ENCODE results near the gene ATP8B4.

The ATP8B4 gene

GRCh38 chr15:50042775-50043174 lies 76.3 kb downstream of the ATP8B4 start:
- no peaks in the 10 kb centered on the region for H3K27me3 ChIP-seq (ENCODE audit: insufficient read depth, poor library complexity, severe bottlenecking)
- H3K4me3 ChIP-seq (ENCODE audit: severe bottlenecking): no peak overlapping the region
- DNase-seq (ENCODE audit: low spot score) (no peak), ATAC-seq (ENCODE audit: low read depth) (no peak)
- peaks cover 10% of the 10 kb centered on the region for H3K9me3 ChIP-seq (ENCODE audit: severe bottlenecking)
- H3K27ac ChIP-seq (ENCODE audit: poor library complexity, severe bottlenecking): no peak overlapping the region
- no peak for TF ChIP-seq CTCF (IDR thresholded peaks at IDR 0.05; ENCODE audit: poor library complexity, severe bottlenecking)
- no peaks in the 10 kb centered on the region for H3K36me3 ChIP-seq (ENCODE audit: low read depth)
- no peaks in the 10 kb centered on the region for H3K4me1 ChIP-seq (ENCODE audit: insufficient read depth, poor library complexity, severe bottlenecking)

GRCh38 chr15:50030456-50030855 lies 88.6 kb downstream of the ATP8B4 start:
- Histone ChIP-seq H3K27ac (ENCODE audit: poor library complexity, severe bottlenecking) (no peak overlapping the region), H3K27me3 (ENCODE audit: insufficient read depth, poor library complexity, severe bottlenecking) (no peaks in the 10 kb centered on the region), H3K9me3 (ENCODE audit: severe bottlenecking) (no peaks in the 10 kb centered on the region), H3K36me3 (ENCODE audit: low read depth) (no peaks in the 10 kb centered on the region), H3K4me1 (ENCODE audit: insufficient read depth, poor library complexity, severe bottlenecking) (no peaks in the 10 kb centered on the region), H3K4me3 (ENCODE audit: severe bottlenecking) (no peak overlapping the region)
- no peak for DNase-seq (ENCODE audit: low spot score)
- no peak for TF ChIP-seq CTCF (IDR thresholded peaks at IDR 0.05; ENCODE audit: poor library complexity, severe bottlenecking)
- ATAC-seq (ENCODE audit: low read depth): no peak

GRCh38 chr15:50028326-50028725 lies 90.7 kb downstream of the ATP8B4 start:
- Histone ChIP-seq H3K27ac (ENCODE audit: poor library complexity, severe bottlenecking) (no peak overlapping the region), H3K4me3 (ENCODE audit: severe bottlenecking) (no peak overlapping the region), H3K4me1 (ENCODE audit: insufficient read depth, poor library complexity, severe bottlenecking) (no peaks in the 10 kb centered on the region), H3K27me3 (ENCODE audit: insufficient read depth, poor library complexity, severe bottlenecking) (no peaks in the 10 kb centered on the region), H3K36me3 (ENCODE audit: low read depth) (no peaks in the 10 kb centered on the region), H3K9me3 (ENCODE audit: severe bottlenecking) (no peaks in the 10 kb centered on the region)
- no peak for DNase-seq (ENCODE audit: low spot score)
- peak; percentile 97 for ATAC-seq (ENCODE audit: low read depth)
- no peak for TF ChIP-seq CTCF (IDR thresholded peaks at IDR 0.05; ENCODE audit: poor library complexity, severe bottlenecking)

GRCh38 chr15:50024281-50024680 lies 94.8 kb downstream of the ATP8B4 start:
- no peaks in the 10 kb centered on the region for H3K4me1 ChIP-seq (ENCODE audit: insufficient read depth, poor library complexity, severe bottlenecking)
- H3K27ac ChIP-seq (ENCODE audit: poor library complexity, severe bottlenecking): no peak overlapping the region
- H3K4me3 ChIP-seq (ENCODE audit: severe bottlenecking): no peak overlapping the region
- DNase-seq (ENCODE audit: low spot score) (no peak), ATAC-seq (ENCODE audit: low read depth) (no peak)
- no peaks in the 10 kb centered on the region for H3K27me3 ChIP-seq (ENCODE audit: insufficient read depth, poor library complexity, severe bottlenecking)
- no peak for TF ChIP-seq CTCF (IDR thresholded peaks at IDR 0.05; ENCODE audit: poor library complexity, severe bottlenecking)
- no peaks in the 10 kb centered on the region for H3K9me3 ChIP-seq (ENCODE audit: severe bottlenecking)
- H3K36me3 ChIP-seq (ENCODE audit: low read depth): no peaks in the 10 kb centered on the region

GRCh38 chr15:50018491-50018890 lies 100.5 kb downstream of the ATP8B4 start:
- no peaks in the 10 kb centered on the region for H3K4me1 ChIP-seq (ENCODE audit: insufficient read depth, poor library complexity, severe bottlenecking)
- no peak overlapping the region for H3K27ac ChIP-seq (ENCODE audit: poor library complexity, severe bottlenecking)
- no peaks in the 10 kb centered on the region for H3K9me3 ChIP-seq (ENCODE audit: severe bottlenecking)
- H3K36me3 ChIP-seq (ENCODE audit: low read depth): no peaks in the 10 kb centered on the region
- H3K4me3 ChIP-seq (ENCODE audit: severe bottlenecking): no peak overlapping the region
- no peak for ATAC-seq (ENCODE audit: low read depth)
- peaks cover 4% of the 10 kb centered on the region for H3K27me3 ChIP-seq (ENCODE audit: insufficient read depth, poor library complexity, severe bottlenecking)
- no peak for DNase-seq (ENCODE audit: low spot score)
- no peak for TF ChIP-seq CTCF (IDR thresholded peaks at IDR 0.05; ENCODE audit: poor library complexity, severe bottlenecking)
